ENCODE measurements around the gene ACSS3. TPM values are rescaled to one million over a fixed set of nuclear protein-coding genes. Genes with fewer than 3 reads are reported as not detected.

The ACSS3 gene
- total RNA-seq, 3 donors from 2014 or later, result 0.69 to 6.4 (median 1.9) TPM

GRCh38 chr12:81216739-81217138 lies 138.9 kb downstream of the ACSS3 start:
- Histone ChIP-seq H3K36me3 (ENCODE audit: low read depth) (no peaks in the 10 kb centered on the region), H3K4me1 (ENCODE audit: low read depth) (no peaks in the 10 kb centered on the region), H3K9me3 (no peaks in the 10 kb centered on the region), H3K4me3 (no peak overlapping the region)
- no peak for ATAC-seq
- DNase-seq, result no peak
- TF ChIP-seq, protein P1, sequence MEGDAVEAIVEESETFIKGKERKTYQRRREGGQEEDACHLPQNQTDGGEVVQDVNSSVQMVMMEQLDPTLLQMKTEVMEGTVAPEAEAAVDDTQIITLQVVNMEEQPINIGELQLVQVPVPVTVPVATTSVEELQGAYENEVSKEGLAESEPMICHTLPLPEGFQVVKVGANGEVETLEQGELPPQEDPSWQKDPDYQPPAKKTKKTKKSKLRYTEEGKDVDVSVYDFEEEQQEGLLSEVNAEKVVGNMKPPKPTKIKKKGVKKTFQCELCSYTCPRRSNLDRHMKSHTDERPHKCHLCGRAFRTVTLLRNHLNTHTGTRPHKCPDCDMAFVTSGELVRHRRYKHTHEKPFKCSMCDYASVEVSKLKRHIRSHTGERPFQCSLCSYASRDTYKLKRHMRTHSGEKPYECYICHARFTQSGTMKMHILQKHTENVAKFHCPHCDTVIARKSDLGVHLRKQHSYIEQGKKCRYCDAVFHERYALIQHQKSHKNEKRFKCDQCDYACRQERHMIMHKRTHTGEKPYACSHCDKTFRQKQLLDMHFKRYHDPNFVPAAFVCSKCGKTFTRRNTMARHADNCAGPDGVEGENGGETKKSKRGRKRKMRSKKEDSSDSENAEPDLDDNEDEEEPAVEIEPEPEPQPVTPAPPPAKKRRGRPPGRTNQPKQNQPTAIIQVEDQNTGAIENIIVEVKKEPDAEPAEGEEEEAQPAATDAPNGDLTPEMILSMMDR (IDR thresholded peaks at IDR 0.05), result no peak
- intact Hi-C loops (cut with DNase I, micrococcal nuclease), result no loop called here

- Histone ChIP-seq H3K4me1 (ENCODE audit: low read depth) (no peaks in the 10 kb centered on the region), H3K36me3 (ENCODE audit: low read depth) (no peaks in the 10 kb centered on the region), H3K4me3 (no peak overlapping the region), H3K9me3 (no peaks in the 10 kb centered on the region)
- intact Hi-C loops (cut with DNase I, micrococcal nuclease), result no loop called here
- ATAC-seq (no peak), DNase-seq (no peak)
- TF ChIP-seq, protein P1 (IDR thresholded peaks at IDR 0.05), result no peak
Measured at GRCh38 chr12:81221681-81222080, 143.8 kb downstream of the ACSS3 start.

GRCh38 chr12:81222846-81223592 lies 145.1 kb downstream of the ACSS3 start:
- no peaks in the 10 kb centered on the region for H3K9me3 ChIP-seq
- TF ChIP-seq, protein P1 (IDR thresholded peaks at IDR 0.05), result no peak
- no peaks in the 10 kb centered on the region for H3K36me3 ChIP-seq (ENCODE audit: low read depth)
- ATAC-seq (peak; percentile 35), DNase-seq (no peak)
- H3K4me3 ChIP-seq, result no peak overlapping the region
- no peaks in the 10 kb centered on the region for H3K4me1 ChIP-seq (ENCODE audit: low read depth)
- intact Hi-C loops (cut with DNase I, micrococcal nuclease), result no loop called here

DNA sequence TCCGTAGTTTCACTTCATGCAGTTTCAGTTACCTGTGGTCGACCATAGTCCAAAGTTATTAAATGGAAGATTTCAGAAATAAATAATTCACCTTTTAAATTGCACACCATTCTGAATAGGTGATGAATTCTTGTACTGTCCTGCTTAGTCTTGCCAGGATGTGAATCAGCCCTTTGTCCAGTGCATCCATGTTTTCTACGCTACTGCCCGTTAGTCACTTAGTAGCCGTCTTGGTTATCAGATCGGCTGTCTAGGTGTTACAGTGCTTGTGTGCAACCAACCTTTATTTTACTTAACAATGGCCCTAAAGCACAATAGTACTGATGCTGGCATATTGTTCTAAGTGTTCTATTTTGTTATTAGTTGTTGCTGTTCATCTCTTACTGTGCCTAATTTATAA lies 146.7 kb downstream of the ACSS3 start:
- Histone ChIP-seq H3K9me3 (no peaks in the 10 kb centered on the region), H3K4me1 (ENCODE audit: low read depth) (no peaks in the 10 kb centered on the region), H3K36me3 (ENCODE audit: low read depth) (no peaks in the 10 kb centered on the region), H3K4me3 (no peak overlapping the region)
- DNase-seq, result no peak
- TF ChIP-seq, protein P1 (IDR thresholded peaks at IDR 0.05), result no peak
- ATAC-seq, result no peak
- intact Hi-C loops (cut with DNase I, micrococcal nuclease), result no loop called here

GRCh38 chr12:81229759-81230158 lies 151.9 kb downstream of the ACSS3 start:
- TF ChIP-seq, protein P1 (IDR thresholded peaks at IDR 0.05), result no peak
- Histone ChIP-seq H3K4me1 (ENCODE audit: low read depth) (no peaks in the 10 kb centered on the region), H3K4me3 (no peak overlapping the region), H3K9me3 (no peaks in the 10 kb centered on the region), H3K36me3 (ENCODE audit: low read depth) (no peaks in the 10 kb centered on the region)
- DNase-seq, result no peak
- ATAC-seq, result no peak
- intact Hi-C loops (cut with DNase I, micrococcal nuclease), result no loop called here
